HAP-1 (cell line): ENCODE data around the gene PTGDR.

Experiments used
- DNase-seq, 2 experiments: peaks; one replicate each; pipeline ENCODE4 v3.0.0-alpha.2; 2016 to 2020; ENCODE audit warnings: low spot score in 2 of 2
- H3K27me3 ChIP-seq: fragments of 250-450 bp; sonication (Bioruptor Pico); 2 replicates; pipeline ENCODE4 v1.5.1; 2020; ENCODE audit warnings: low read depth, mild to moderate bottlenecking, moderate library complexity
- H3K36me3 ChIP-seq: fragments of 250-450 bp; sonication (Bioruptor Pico); replicated peaks from 2 replicates; pipeline ENCODE4 v1.5.1; 2020; ENCODE audit warnings: mild to moderate bottlenecking
- H3K4me1 ChIP-seq: fragments of 250-450 bp; sonication (Bioruptor Pico); 2 replicates; pipeline ENCODE4 v1.5.1; 2020; ENCODE audit warnings: mild to moderate bottlenecking
- H3K4me3 ChIP-seq: fragments of 250-450 bp; sonication (Bioruptor Pico); 2 replicates; pipeline ENCODE4 v1.5.1; 2020; ENCODE audit warnings: mild to moderate bottlenecking, moderate library complexity
- H3K9me3 ChIP-seq: fragments of 250-450 bp; sonication (Bioruptor Pico); 2 replicates; pipeline ENCODE4 v1.5.1; 2020; ENCODE audit warnings: mild to moderate bottlenecking, moderate library complexity
- in situ Hi-C: fragments of 300-500 bp; cut with MboI; formaldehyde crosslinking; loops from 3 replicates; pipeline ENCODE4 v1.14.3; 2020; ENCODE audit warnings: low sequenced_read_pairs, inconsistent platforms, mixed read lengths

PTGDR gene

GRCh38 chr14:52307905-52308304 lies 40.4 kb downstream of the PTGDR start:
- H3K4me3 ChIP-seq = no peak overlapping the region
- DNase-seq = no peak
- no peaks in the 10 kb centered on the region for H3K4me1 ChIP-seq
- H3K36me3 ChIP-seq = no peaks in the 10 kb centered on the region
- peaks cover 2% of the 10 kb centered on the region for H3K27me3 ChIP-seq
- in situ Hi-C loops = loop anchor here (25.0 kb wide), 1 partner anchor 504 kb away; no protein-coding TSS in a partner anchor
- H3K9me3 ChIP-seq = no peaks in the 10 kb centered on the region

DNA sequence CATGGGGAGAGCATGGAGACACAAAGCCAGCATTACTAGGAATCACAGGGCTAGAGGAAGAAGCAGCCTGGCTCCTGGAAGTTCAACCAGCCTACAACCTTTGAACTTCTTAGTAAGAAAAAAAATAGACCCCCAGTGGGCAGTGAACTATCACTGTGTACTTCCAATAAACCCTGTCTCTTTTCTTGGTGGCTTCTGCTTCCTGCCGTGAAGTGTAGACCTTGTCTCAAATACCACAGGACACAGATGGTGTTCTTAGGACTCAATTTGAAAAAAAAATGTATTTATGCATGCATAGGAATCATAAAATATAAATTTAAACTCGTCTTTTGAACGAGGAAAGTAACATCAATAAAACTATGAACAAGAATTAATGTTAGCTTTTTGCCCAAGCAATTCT lies 43.0 kb downstream of the PTGDR start:
- no peaks in the 10 kb centered on the region for H3K9me3 ChIP-seq
- DNase-seq = no peak
- H3K27me3 ChIP-seq = no peaks in the 10 kb centered on the region; the same call in 1 of the 2 replicates
- in situ Hi-C loops = loop anchor here (25.0 kb wide), 1 partner anchor 502 kb away; no protein-coding TSS in a partner anchor
- no peak overlapping the region for H3K4me3 ChIP-seq
- no peaks in the 10 kb centered on the region for H3K36me3 ChIP-seq
- H3K4me1 ChIP-seq = no peaks in the 10 kb centered on the region

DNA sequence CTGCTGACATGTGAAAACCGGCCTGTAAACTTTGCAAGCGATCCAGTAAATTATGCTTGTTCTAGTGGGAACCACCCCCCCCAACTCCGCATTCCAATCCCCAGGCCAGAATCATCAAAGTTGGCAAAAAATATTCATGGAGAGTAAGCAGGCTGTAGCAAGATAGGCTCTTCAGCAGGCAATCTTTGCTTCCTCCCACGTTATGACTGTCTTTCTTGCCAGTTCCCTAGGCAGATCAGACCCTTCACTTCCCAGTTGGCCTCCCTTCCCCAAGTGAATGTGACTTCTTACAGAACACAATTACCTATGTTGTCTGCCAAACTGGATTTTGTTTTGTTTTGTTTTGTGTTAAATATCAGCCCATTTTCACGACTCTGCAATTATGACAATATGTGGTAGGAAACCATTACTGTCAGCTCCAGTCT lies 45.4 kb downstream of the PTGDR start:
- Histone ChIP-seq H3K4me3 (no peak overlapping the region), H3K27me3 (no peaks in the 10 kb centered on the region; the same call in 1 of the 2 replicates), H3K36me3 (no peaks in the 10 kb centered on the region), H3K4me1 (no peaks in the 10 kb centered on the region), H3K9me3 (no peaks in the 10 kb centered on the region)
- no peak for DNase-seq
- in situ Hi-C loops = loop anchor here (25.0 kb wide), 1 partner anchor 499 kb away; no protein-coding TSS in a partner anchor

DNA sequence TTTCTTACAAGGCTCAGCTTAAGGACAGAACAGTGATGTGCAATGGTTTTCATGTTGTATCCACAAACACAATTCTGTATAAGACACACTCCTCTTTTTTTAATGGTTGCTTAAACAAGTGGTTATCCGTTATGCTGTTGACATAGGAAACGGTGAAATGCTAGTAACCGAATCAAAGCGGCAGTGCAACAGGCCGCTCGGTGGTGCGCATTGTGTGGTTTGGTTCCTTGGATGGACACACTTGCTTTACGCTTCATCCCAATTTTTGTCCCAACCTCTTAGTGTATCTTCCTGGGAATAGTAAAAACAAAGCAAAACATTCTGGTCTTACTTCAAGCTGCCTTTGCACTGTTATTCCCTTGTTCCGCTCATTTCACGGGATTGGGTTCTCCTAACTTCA lies 46.0 kb downstream of the PTGDR start:
- H3K27me3 ChIP-seq = no peaks in the 10 kb centered on the region; the same call in 1 of the 2 replicates
- in situ Hi-C loops = loop anchor here (25.0 kb wide), 1 partner anchor 499 kb away; no protein-coding TSS in a partner anchor
- no peaks in the 10 kb centered on the region for H3K9me3 ChIP-seq
- no peak overlapping the region for H3K4me3 ChIP-seq
- H3K4me1 ChIP-seq = no peaks in the 10 kb centered on the region
- H3K36me3 ChIP-seq = no peaks in the 10 kb centered on the region
- no peak for DNase-seq

DNA sequence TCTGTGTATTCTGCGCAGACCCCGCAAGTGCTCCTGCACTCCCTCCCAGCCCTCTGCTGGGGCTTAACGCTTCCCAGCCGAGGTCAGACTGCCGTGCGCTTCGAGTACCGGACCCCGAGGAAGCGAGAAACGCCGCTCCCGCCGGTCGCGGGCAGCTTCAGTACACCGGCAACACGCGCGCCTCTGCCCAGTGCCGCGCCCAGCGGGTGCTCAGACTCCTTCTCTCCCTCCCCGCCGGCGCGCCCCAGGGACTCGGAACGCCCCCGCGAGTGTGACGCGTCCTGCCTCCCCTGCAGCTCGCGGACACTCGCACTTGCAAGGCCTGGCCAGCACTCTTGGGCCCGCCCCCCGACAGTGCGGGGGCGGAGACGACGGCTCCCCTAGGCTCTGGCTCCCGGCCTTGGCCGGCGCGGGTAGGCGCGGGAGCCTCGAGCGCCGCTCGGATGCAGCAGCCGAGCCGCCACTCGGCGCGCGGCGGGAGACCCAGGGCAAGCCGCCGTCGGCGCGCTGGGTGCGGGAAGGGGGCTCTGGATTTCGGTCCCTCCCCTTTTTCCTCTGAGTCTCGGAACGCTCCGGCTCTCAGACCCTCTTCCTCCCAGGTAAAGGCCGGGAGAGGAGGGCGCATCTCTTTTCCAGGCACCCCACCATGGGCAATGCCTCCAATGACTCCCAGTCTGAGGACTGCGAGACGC lies 46.6 kb downstream of the PTGDR start, which contains the start of gene PTGER2:
Gene PTGER2 (plus strand): TSS at position 410 of the 692 bp plus-strand sequence. CDS start 237 bp downstream, at position 647.
- Histone ChIP-seq H3K27me3 (no peaks in the 10 kb centered on the region), H3K9me3 (no peaks in the 10 kb centered on the region), H3K4me1 (no peaks in the 10 kb centered on the region), H3K4me3 (peak within 1 kb of the TSS; percentile 11; the same call in 1 of the 2 replicates), H3K36me3 (no peaks in the 10 kb centered on the region)
- DNase-seq = peak in 1 of 2 experiments; percentile 45
- in situ Hi-C loops = loop anchor here (25.0 kb wide), 1 partner anchor 498 kb away; no protein-coding TSS in a partner anchor

DNA sequence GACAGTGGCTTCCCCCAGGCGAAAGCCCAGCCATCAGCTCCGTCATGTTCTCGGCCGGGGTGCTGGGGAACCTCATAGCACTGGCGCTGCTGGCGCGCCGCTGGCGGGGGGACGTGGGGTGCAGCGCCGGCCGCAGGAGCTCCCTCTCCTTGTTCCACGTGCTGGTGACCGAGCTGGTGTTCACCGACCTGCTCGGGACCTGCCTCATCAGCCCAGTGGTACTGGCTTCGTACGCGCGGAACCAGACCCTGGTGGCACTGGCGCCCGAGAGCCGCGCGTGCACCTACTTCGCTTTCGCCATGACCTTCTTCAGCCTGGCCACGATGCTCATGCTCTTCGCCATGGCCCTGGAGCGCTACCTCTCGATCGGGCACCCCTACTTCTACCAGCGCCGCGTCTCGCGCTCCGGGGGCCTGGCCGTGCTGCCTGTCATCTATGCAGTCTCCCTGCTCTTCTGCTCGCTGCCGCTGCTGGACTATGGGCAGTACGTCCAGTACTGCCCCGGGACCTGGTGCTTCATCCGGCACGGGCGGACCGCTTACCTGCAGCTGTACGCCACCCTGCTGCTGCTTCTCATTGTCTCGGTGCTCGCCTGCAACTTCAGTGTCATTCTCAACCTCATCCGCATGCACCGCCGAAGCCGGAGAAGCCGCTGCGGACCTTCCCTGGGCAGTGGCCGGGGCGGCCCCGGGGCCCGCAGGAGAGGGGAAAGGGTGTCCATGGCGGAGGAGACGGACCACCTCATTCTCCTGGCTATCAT lies 47.3 kb downstream of the PTGDR start:
- H3K9me3 ChIP-seq = no peaks in the 10 kb centered on the region
- no peaks in the 10 kb centered on the region for H3K36me3 ChIP-seq
- H3K4me1 ChIP-seq = no peaks in the 10 kb centered on the region
- DNase-seq = no peak
- in situ Hi-C loops = loop anchor here (25.0 kb wide), 1 partner anchor 498 kb away; no protein-coding TSS in a partner anchor
- H3K4me3 ChIP-seq = peak overlapping the region; percentile 11; the same call in 1 of the 2 replicates
- H3K27me3 ChIP-seq = no peaks in the 10 kb centered on the region

GRCh38 chr14:52315355-52315718 lies 47.8 kb downstream of the PTGDR start:
- in situ Hi-C loops = loop anchor here (25.0 kb wide), 1 partner anchor 497 kb away; no protein-coding TSS in a partner anchor
- H3K4me3 ChIP-seq = no peak overlapping the region
- H3K4me1 ChIP-seq = no peaks in the 10 kb centered on the region
- DNase-seq = no peak
- no peaks in the 10 kb centered on the region for H3K36me3 ChIP-seq
- no peaks in the 10 kb centered on the region for H3K9me3 ChIP-seq
- H3K27me3 ChIP-seq = no peaks in the 10 kb centered on the region

GRCh38 chr14:52318062-52318461 lies 50.6 kb downstream of the PTGDR start:
- Histone ChIP-seq H3K4me1 (no peaks in the 10 kb centered on the region), H3K27me3 (no peaks in the 10 kb centered on the region), H3K9me3 (no peaks in the 10 kb centered on the region), H3K36me3 (no peaks in the 10 kb centered on the region), H3K4me3 (no peak overlapping the region)
- DNase-seq = no peak
- in situ Hi-C loops = loop anchor here (25.0 kb wide), 1 partner anchor 494 kb away; no protein-coding TSS in a partner anchor

DNA sequence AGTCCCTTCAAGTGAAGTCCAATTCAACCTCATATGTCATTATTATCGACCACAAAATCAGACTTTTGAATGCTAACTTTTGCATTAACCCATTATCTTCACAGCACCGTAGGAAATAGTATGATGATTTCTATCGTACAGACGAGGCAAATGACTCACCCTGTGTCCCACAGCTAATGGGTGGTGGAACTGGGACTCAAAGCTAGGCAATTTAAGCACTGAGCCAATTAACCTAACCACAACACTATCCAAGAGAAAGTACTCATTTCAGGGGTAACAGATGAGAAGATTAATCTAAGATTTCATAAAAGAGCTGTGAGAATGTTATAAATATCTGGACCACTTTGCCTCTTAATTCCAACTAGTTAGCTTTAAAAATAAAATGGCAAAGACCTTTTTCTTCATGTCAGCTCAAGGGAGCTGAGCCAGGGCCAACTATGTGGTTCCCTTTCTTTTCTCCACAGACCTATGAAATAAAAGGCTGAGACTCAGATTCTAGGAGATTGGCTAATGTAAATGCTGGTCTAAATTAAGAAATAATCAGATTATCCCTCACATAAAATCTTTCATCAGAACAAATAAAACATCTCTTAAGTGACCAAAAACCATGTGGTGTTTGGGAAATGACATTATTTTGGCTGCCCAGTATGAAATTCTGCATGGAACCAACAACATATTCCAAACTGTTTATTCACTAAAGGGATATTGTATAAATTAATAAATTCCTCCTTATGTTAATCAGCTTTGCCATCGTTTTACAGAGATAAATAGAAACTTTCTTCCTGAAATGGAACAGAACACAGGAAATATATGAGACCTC lies 51.5 kb downstream of the PTGDR start:
- Histone ChIP-seq H3K4me3 (no peak overlapping the region), H3K9me3 (no peaks in the 10 kb centered on the region), H3K36me3 (no peaks in the 10 kb centered on the region), H3K27me3 (no peaks in the 10 kb centered on the region), H3K4me1 (no peaks in the 10 kb centered on the region)
- no peak for DNase-seq
- in situ Hi-C loops = loop anchor here (25.0 kb wide), 1 partner anchor 493 kb away; no protein-coding TSS in a partner anchor

DNA sequence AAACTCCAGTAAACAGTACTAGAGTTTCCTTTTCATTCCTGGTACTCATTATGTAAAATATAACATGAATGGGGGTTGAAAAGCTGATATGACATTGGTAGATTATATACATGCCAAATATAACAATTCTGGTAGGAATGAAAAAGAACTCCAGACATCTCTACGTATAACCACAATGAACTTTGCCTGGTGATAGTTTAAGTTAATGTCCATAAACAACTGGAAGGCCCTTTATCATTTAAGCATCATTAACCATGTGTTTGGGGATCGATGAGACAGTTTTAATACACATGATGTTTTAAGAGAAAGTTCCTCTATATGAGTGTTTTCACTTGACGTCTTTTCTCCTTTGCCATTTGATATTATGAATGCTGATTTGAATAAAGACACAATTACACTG lies 52.4 kb downstream of the PTGDR start:
- no peaks in the 10 kb centered on the region for H3K27me3 ChIP-seq
- H3K9me3 ChIP-seq = no peaks in the 10 kb centered on the region
- no peak for DNase-seq
- no peaks in the 10 kb centered on the region for H3K4me1 ChIP-seq
- no peaks in the 10 kb centered on the region for H3K36me3 ChIP-seq
- in situ Hi-C loops = loop anchor here (25.0 kb wide), 1 partner anchor 492 kb away; no protein-coding TSS in a partner anchor
- no peak overlapping the region for H3K4me3 ChIP-seq

GRCh38 chr14:52325126-52325525 lies 57.6 kb downstream of the PTGDR start:
- H3K27me3 ChIP-seq = no peaks in the 10 kb centered on the region
- H3K36me3 ChIP-seq = no peaks in the 10 kb centered on the region
- H3K9me3 ChIP-seq = no peaks in the 10 kb centered on the region
- no peak overlapping the region for H3K4me3 ChIP-seq
- no peak for DNase-seq
- in situ Hi-C loops = no loop called here
- no peaks in the 10 kb centered on the region for H3K4me1 ChIP-seq

DNA sequence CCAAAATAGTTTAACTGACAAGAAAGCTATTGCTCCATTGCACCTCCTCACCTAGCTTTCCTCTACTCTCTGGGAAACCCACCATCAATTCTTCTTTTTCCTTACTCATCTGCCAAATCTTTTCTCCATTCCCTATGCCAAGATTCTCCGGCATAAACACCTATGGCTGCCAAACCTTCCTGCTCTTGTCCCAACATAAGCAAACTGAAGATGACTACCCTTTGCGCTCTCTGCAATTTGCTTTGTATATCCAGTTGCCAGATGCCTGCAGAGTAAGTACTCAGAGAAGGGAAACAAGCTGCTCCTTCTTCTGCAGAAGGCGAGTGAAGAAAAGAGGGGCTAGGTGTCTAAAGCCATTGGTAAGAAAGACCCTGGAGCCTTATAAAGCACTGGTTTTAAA lies 58.1 kb downstream of the PTGDR start:
- in situ Hi-C loops = no loop called here
- Histone ChIP-seq H3K36me3 (no peaks in the 10 kb centered on the region), H3K9me3 (no peaks in the 10 kb centered on the region), H3K27me3 (no peaks in the 10 kb centered on the region), H3K4me3 (no peak overlapping the region), H3K4me1 (no peaks in the 10 kb centered on the region)
- no peak for DNase-seq
